Stimulated activated CD4-positive, alpha-beta T cell treated with anti-CD3 and anti-CD28 coated beads, Interleukin-1b, Interleukin-23, amount 100 ng/mL, for 4 hours (primary cell): ENCODE results near the gene TNKS1BP1.
"Not testable (repeated sequence)": the region's sequence is repeated elsewhere in the genome, so short reads cannot be mapped to it uniquely, and the experiment has no call there.

ENCODE experiments used
- DNase-seq, 2 donors: peaks; one replicate each; pipeline ENCODE4 v3.0.0-alpha.2; 2020; ENCODE audit warnings: low read depth in 2 of 2

The TNKS1BP1 gene

GRCh38 chr11:57310630-57311086 is 14.1 kb downstream of the TNKS1BP1 start:
- no peak for DNase-seq

- no peak for DNase-seq
Observed at GRCh38 chr11:57310091-57310490, 14.7 kb downstream of the TNKS1BP1 start.

- no peak for DNase-seq
Observed at GRCh38 chr11:57309106-57310059, 15.4 kb downstream of the TNKS1BP1 start.

GRCh38 chr11:57308426-57309060 is 16.2 kb downstream of the TNKS1BP1 start:
- no peak for DNase-seq

GRCh38 chr11:57307666-57308270 is 17.0 kb downstream of the TNKS1BP1 start:
- DNase-seq: no peak

- DNase-seq: no peak
Observed at GRCh38 chr11:57306940-57307565, 17.7 kb downstream of the TNKS1BP1 start.

- DNase-seq: no peak
Observed at GRCh38 chr11:57306161-57306876, 18.4 kb downstream of the TNKS1BP1 start.

- DNase-seq: no peak
Observed at GRCh38 chr11:57305523-57305922, 19.2 kb downstream of the TNKS1BP1 start.

GRCh38 chr11:57303990-57304579 is 20.7 kb downstream of the TNKS1BP1 start:
- no peak for DNase-seq

GRCh38 chr11:57303280-57303989 is 21.3 kb downstream of the TNKS1BP1 start:
- no peak for DNase-seq

- no peak for DNase-seq
Observed at GRCh38 chr11:57302489-57302888, 22.3 kb downstream of the TNKS1BP1 start.

GRCh38 chr11:57301711-57302423 is 22.9 kb downstream of the TNKS1BP1 start:
- no peak for DNase-seq

GRCh38 chr11:57300785-57301184 is 24.0 kb downstream of the TNKS1BP1 start:
- DNase-seq: no peak

- no peak for DNase-seq
Observed at GRCh38 chr11:57299150-57299737, 25.5 kb downstream of the TNKS1BP1 start.

- DNase-seq: no peak
Observed at GRCh38 chr11:57297221-57297620, 27.5 kb downstream of the TNKS1BP1 start.

GRCh38 chr11:57296205-57296604 is 28.5 kb downstream of the TNKS1BP1 start:
- DNase-seq: not testable (repeated sequence)

- no peak for DNase-seq
Observed at GRCh38 chr11:57294225-57295131, 30.3 kb downstream of the TNKS1BP1 start.

- no peak for DNase-seq
Observed at GRCh38 chr11:57290288-57290687, 34.5 kb downstream of the TNKS1BP1 start.
